Activated T-helper 1 cell treated with Interleukin-2 at 50 U/mL for 16 hours (primary cell): ENCODE results near the gene REXO1.

Experiments used
- DNase-seq: peaks from one replicate; pipeline ENCODE4 v3.0.0-alpha.2; 2020; ENCODE audit warnings: low read depth

Gene REXO1

DNA sequence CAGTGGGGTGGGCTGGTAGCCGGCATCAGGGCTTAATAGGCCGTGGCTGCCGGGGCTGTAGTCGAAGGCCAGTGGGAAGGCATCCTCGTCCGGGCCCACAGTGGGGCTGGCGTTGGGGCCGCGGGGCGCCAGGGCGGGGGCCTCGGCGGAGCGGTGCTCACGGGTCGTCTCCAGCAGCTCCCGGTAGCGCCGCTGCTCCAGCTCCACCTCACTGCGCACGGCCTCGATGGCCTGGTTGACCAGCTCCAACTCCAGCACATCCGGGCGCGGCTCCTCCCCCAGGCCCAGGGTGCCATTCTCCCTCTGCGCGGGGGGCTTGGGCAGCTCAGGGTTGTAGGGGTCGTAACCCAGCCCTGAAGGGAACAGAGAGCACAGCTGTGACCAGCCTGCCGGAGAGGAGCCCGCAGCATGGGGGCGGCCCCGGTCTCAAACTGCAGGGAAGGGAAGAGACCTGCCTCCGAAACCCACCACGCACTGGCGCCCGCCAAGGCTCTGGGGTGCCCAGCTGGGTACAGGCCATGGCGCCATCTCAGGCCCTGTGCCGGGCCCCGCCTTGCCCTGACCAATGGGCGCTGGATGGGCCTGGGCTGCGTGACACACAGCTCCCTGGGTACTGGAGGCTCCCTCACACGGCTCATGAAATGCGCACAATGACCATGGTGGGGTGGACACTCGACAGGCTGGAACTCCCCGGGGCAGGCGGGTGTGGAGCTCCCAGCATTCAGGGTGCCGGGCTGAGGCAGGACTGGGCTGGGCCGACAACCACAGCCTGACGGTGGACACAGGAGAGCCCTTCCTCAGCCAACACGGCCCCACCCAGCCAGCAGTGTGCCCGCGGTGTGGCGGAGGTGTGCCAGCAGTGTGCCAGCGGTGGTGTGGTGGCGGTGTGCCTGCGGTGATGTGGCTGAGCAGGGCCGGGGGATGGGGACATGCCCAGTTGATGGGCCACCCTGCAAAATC is 19.7 kb downstream of the REXO1 start:
- DNase-seq = no peak

DNA sequence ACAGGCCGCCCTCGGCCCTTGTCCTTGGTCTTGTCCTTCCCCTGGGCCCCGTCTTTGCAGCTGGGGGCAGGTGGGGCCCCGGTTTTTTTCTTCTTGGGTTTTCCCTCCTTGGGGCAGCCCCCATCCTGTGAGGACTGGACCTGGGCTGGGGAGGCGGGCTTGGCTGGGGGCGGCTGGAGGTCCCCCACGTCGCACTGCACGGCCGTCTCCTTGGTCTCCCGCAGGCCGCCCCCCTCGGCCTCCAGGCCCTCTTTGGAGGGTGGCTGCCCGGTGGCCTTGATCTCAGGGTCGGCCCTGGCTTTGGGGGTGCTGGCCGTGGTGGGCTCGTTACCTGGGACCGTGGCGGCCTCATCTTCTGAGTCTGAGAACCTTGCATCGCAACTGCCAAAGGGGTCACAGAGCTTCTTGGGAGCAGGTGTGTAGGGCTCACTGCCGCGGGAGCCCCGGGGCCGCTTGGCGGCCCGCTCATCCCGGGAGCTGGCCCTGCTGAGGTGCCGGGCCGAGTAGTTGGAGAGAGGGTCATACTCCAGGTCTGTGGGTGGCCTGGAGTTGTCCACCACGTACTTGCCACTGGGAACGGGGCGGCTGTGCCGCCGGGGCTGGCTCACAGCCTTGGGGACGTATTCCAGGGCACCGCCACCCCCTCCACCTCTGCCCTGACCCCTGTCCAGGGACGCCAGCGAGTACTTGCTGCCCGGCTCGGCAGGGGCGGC is 20.6 kb downstream of the REXO1 start:
- DNase-seq = no peak

DNA sequence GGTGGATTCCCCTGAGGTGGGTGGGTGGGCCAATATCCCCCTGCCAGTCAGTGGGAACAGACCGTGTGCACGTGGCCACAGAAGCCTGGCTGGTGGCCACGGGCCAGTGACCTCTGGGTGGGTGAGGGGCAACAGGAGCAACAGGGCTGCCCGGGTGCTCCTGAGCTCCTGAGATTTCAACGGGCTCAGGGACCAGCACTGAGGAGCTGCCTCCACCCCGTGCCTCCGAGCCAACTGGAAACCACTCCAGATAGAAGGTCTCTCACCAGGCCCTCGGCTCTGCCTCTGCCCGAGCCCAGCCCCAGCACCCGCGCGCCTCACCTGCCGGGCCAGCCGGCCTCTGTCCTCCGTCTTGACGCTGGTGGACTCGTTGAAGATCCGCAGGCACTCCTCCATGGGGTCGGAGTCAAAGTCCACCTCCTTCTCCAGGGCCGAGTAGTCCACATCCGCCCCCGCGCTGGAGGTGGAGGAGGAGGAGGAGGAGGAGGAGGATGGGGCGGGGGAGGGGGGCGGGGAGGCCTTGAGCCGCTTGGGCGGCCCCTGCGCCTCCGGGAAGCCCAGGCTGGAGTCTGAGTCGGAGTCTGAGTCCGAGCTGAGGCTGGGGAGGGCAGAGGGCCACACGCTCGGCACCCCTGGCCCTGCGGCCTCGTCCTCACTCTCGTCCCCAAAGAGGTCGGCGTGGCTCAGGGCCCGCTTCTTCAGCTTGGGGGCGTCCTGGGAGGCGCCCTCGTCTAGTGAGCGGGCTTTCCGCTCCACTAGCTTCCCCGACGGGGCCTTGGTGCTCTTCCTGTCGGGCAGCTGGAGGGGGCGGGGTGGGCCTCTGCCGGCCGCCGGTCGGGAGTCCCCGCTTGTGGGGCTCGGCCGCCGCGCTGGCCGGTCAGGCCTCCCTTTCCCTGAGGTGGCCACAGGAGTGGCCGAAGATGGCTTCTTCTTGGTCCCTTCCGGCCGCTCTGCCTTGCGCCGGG is 21.4 kb downstream of the REXO1 start:
- DNase-seq = no peak

DNA sequence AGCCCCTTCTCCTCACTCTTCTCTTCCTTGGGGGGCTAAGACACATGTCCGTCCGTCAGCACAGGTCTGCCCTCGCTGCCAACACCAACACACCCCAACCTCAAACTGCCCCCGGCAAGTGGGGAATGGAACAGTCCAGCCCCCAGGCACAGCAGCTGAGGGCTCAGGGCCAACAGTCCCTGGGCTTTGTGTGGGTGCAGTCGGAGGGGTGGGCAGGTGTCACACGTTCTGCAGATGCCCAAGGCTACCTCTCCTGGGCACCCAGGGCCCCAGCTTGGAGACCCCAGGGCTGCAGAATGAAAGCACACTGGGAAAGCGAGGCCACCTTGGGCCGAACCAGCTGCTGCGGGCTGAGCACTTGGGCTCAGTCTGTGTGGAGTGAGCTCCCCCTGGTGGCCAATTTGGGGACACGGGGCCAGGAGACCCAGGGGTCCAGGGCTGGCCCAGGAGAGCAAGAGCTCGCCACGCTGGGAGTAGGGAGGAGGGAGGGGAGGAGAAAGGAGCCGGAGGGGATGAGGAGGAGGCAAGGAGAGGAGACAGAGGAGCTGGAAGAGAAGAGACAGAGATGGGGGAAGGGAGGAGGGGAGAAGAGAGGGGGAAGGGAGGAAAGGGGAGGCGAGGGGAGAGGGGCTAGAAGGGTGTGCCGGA is 22.2 kb downstream of the REXO1 start:
- DNase-seq = peak; percentile 61

DNA sequence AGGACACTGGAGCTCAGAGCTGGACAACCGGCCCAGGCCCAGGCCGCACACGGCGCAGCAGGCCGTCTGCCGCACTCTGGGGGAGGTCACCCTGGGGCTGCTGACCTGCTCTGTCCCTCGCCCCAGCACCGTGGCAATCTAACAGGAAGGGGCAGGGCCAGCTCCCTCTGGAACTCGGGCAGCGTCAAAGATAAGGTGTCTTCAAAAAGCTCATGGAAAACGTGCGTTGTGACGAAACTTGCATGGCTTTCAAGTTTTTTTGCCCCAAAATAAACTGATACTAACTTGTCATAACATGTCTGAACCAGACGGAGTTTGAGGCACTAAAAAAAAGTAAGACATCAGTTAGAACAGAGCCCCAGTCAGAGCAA is 24.0 kb downstream of the REXO1 start:
- no peak for DNase-seq

DNA sequence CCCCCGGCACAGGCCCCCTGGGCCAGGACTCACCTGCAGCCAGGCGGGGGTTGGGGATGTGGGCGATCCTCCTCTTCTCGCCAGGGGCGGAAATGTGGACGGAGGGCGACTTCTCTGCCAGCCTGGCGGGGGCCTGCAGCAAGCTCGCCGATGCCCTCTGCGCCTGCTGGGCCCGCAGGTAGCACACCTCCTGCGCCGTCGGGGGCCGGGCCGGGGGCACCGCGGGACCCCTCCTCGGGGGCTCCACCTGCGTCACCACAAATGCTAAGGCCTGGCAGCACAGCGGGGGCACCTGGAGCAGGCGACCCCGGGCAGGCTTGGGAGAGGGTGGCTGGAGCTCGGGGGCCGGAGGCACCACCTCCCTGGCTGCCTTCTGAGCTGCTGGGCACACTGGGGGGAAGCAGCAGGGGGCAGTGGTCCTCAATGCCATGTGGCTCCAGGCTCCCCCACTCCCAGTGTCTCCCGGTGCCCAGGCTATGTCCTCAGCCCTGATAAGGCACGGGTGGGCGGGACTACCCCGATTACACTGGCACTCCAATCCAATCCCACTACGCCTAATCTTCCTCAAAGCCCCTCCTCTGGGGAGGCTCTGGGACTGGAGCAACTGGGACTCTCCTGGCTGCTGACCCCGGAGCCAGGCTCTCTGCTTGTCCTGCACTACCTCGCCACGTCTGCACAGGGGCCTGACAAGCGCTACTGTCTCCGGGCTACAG is 24.6 kb downstream of the REXO1 start:
- DNase-seq = no peak

DNA sequence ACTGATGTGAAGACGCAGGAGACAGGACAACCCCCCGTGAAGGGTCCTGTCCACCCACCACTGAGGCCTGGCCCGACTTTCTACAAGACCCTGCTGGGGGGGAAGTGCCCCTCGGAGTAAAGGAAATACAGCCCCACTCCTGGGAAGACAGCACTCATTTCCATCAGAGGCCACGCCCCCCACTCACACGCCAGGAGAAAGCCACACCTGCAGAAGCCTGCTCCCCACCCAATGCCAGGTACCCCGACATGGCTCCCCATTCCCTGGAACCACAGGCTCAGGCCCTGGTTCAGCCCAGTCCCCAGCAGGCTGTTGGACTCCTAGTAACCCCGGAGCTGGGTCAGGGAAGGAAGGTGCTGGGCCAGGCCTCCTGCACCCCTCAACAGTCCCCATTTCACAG is 25.3 kb downstream of the REXO1 start:
- no peak for DNase-seq

DNA sequence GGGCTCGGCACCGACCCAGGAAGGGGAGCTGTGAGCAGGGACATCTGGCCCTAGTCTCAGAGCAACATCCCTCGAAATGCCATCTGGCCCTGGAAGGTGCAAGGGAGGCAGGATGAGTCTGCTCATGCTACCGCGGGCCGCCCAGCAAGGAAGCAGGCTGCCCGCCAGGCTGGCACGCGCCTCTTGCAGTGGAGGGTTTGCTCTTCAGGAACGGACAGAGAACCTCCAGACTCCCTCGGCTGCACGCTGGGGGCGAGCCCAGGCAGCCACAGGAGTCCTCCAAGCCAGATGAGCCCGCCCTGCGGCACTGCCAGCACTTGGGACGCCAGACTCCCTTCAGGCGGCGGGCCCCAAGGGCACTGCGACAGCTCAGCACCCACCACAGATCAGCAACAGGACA is 26.1 kb downstream of the REXO1 start:
- DNase-seq = no peak

DNA sequence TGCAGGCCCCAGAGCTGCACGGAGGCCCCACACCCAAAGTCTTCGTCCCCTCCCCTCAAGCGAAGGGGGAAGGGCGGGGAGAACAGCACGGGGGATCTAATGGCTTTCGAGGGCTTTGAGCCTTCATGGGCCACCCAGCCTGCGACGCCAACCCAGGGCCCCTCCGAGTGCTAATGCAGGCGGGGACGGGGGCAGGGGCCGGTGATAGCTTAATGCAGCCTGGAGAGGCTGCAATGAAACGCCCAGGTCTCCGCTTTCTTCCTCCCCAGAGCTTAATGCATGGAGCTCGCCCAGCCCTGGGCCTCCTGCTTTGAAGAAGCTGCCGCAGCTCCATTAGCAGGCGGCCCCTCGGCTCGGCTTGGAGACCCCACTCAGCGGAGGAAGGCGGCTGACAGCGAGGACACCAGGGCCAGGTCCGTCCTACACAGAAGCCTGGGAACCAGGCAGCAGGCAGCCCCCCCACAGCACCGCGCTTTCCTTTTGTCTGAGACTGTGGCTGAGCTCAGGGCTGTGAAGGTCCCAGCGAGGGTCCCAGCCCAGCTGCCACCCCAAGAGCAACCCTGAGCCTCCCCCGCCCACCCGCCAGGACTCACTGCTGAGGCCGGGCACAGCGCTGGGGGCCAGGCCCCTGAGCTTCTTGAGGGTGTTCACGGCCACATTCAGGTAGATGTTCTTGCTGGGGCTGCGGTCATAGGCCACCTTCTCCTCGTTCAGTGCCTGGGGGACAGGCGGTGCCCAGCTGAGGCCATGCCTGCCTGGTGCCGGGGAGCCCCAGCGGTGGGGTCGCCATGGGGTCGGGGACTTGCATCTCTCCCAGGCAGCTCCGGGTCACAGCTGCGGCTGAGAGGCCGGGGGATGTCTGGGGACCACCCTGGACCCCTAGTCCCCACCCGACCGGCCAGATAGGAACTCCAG is 28.7 kb downstream of the REXO1 start:
- no peak for DNase-seq

DNA sequence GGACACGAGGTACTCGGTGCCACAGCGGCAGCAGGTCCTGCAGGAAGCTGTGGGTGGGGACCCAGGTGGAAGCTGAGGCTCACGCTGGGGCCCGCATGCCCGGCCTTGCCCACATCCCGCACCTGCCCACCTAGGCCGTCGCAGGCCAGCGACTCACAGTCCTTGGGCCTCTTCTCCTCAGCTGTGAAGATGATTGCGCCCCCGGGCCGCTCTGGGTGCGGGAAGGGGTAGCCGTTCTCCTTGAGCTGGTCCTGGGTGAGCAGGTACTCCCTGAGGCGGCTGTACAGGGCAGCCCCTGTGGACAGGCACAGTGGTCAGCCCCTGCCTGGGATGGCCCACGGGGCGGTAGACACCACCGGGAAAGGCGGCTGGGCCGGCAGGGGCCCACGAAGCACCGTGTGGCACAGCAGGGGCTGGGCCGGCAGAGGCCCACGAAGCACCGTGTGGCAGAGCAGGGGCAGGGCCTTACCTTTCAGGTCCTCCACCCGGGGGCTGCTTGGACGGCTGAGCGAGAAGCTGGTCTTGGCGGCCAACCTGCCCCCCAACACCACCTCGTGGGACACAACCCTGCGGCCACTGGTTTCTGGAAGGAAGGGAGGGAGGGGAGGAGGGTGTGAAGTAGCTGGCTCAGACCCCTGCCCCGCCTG is 29.6 kb downstream of the REXO1 start:
- DNase-seq = no peak

DNA sequence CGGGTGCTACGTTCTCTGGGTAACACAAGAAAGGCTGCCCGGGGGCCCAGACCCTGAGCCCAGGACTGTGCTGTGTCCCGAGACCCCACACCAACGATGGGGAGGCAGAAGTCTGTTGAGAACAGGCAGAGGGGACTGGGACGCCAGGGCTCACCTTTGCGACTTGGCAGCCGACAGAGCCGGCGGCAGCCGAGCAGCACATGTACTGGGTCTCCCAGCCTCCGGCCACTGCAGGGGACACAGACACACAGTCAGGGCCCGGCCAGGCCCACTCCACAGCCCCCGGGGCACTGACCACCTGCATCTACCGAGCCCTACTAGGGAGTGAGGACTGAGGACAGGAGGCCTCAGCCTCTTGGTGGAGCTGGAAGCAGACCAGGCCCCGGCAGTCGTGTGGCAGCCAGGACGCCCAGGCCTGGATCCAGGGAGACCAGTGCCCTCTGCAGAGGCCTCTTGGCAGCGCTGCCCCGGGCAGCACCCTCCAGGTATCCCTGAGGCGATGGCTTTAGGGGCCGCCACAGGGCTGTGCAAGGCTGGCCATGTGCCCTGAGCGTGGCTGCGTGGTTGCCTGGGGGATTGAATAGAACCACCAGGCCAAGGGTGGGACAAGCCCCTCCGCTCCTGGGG is 30.6 kb downstream of the REXO1 start:
- DNase-seq = no peak

DNA sequence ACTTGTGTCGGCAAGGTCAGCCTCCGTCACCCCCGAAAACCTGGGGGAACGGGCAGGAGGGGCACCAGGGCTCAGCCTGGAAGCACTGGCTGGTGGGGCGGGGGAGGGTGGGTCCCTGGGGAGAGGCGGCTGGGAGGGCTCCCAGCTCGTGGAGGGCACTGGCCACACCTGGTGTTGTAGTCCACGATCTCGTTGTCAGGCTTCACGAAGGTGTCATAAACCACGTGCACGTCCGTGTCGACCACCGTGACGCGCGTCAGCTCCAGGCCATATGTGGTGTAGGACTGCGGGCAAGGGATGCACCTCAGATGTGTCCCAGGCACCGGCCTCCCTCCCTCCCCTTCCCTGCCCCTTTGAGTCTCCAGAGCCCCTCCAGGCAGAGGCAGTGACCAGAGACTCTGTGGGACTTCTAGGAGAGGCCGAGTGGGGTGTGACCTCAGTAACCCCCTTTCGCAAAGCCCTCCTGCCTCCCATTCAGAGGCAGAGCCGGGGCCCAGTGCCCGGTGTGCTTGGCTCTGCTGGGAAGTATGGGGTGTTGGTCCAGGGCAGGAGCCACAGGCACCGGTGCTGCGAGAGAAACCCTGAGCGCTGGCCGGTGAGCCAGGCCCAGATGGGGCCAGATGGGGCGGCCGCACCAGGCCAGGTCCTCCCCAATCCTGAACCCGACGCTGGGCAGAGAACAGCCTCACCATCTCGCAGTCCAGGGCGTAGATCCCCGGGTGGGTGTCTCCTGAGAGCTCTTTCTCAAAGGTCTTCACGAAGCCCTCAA is 31.6 kb downstream of the REXO1 start:
- no peak for DNase-seq

DNA sequence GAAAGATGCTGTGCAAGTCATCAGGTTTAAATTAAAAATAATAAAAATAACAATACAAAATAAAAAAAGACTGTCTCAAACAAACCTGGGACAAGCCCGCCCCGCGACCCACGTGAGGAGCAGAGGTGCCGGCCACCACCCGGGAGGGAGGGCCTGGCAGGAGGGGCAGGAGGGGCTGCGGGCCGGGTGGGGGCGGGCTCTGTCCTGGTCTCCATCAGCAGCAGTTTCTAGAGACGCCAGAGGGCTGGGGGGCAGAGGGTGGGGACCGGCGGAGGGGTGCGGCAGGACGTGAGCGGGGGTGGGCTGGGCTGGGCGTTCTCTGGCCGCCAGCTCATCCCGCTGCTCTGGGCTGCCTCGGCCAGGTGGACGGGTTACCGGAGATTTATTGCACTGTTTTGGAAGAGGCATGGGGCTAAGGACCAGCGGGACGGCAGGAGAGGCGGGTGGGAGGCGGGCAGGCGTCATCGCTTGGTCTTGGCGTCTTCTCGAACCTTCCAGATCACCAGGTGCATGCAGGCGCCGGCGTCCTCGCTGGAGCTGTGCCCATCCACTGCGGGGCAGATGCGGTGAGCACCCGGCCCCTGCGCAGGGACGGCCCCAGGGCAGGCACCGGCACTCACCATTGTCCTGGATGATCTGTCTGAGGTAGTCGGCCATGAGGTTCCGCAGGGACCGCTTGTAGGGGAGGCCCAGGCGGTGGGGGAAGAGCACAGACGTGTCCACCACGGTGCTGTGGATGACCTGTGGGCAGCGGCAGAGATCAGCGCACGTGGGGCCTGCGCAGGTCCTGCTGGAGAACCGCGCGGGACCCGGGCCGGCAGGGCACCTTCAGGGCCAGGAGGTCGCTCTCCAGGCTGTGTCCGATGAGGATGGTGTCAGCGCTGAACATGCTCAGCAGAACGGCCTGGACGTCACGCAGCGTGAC is 32.4 kb downstream of the REXO1 start:
- no peak for DNase-seq

DNA sequence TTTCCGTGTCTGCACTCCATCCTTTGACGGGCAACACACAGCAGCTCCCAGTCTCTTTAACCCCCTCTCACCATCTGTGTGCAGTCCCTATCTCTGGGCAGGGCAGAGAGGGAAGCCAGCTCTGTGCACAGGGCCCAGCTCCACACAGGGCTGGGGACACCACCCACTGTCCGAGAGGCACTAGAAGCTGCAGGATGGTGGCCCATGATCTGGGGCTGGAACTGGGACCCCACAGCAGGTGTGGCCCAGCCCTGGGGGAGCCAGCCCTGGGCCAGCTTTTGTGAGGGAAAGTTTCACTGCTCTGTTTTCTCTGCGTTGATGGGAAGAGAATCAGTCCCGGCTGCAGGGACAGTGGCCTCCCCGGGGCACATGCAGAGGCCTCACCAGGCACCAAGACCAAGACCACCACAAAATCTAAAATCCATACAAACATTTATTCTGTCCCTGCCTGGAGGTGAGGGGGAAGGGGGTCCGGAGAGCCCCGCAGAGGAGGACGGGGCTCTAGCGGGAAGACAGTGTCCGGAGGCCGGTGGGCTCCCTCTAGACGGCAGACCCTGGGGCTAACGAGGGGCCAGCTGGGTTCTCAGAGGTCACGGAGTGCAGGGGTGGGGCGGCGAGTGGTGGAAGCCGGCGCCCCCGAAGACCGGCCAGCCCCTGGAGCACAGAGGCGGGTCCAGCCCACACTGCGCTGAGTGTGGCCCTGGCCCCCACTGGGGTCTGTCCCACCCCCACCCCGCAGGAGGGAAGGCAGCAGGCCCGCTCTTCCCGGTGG is 33.3 kb downstream of the REXO1 start:
- no peak for DNase-seq

DNA sequence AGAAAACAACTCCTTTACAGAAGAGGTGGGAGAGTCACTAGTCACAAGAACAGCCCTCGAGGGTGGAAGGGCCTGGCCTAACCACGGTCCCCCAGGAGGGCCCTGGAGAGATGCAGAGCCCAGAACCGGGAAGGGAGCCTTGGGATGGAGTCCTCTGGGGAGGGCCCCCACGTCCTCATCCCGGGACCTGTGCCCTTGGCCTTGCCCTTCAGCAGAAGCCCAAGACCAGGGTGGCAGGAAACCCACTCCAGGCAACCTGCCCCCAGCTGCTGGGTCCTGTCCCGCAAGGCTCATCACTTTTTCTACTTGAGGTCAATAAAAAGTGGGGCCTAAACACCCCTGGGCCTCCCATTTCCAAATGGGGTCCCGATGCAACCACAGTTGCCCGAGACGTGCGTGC is 33.9 kb downstream of the REXO1 start:
- no peak for DNase-seq
